HG02885 (cell line): Measurements from ENCODE around the gene NFKB2.

Experiments
- ATAC-seq: cut with Tn5 transposase; IDR thresholded peaks from one replicate; pipeline ENCODE4 v1.9.1; 2021; ENCODE audit warnings: mild to moderate bottlenecking; ENCODE audit not compliant: unreplicated experiment, poor library complexity

NFKB2 gene

GRCh38 chr10:102420714-102421506 is 25.4 kb downstream of the NFKB2 start, which contains the start of gene FBXL15:
FBXL15 (plus strand) TSS chr10:102420836; CDS start chr10:102421130, 294 bp downstream.
- ATAC-seq = peak; percentile 69

- ATAC-seq = no peak
Measured at GRCh38 chr10:102421507-102421756, 25.9 kb downstream of the NFKB2 start.

GRCh38 chr10:102421757-102422512 is 26.4 kb downstream of the NFKB2 start:
- peak; percentile 0 for ATAC-seq

- ATAC-seq = peak; percentile 39
Measured at GRCh38 chr10:102422545-102423129, 27.1 kb downstream of the NFKB2 start.

GRCh38 chr10:102423372-102423968 is 28.0 kb downstream of the NFKB2 start:
- no peak for ATAC-seq

GRCh38 chr10:102424145-102424544 is 28.6 kb downstream of the NFKB2 start:
- ATAC-seq = no peak

- ATAC-seq = no peak
Measured at GRCh38 chr10:102424916-102425315, 29.4 kb downstream of the NFKB2 start.

GRCh38 chr10:102425444-102425843 is 29.9 kb downstream of the NFKB2 start:
- ATAC-seq = no peak

- ATAC-seq = no peak
Measured at GRCh38 chr10:102426803-102427287, 31.3 kb downstream of the NFKB2 start.

- no peak for ATAC-seq
Measured at GRCh38 chr10:102429468-102429867, 34.0 kb downstream of the NFKB2 start.

GRCh38 chr10:102431452-102432124 is 36.1 kb downstream of the NFKB2 start:
- no peak for ATAC-seq

- peak; percentile 90 for ATAC-seq
Measured at GRCh38 chr10:102432162-102432950, 36.9 kb downstream of the NFKB2 start, which contains the start of gene CUEDC2. CUEDC2 (minus strand) TSS chr10:102432574; CDS start chr10:102425188, 7,386 bp downstream.

GRCh38 chr10:102433619-102434046 is 38.1 kb downstream of the NFKB2 start:
- no peak for ATAC-seq

- no peak for ATAC-seq
Measured at GRCh38 chr10:102434394-102435132, 39.1 kb downstream of the NFKB2 start.

GRCh38 chr10:102435133-102435497 is 39.6 kb downstream of the NFKB2 start:
- ATAC-seq = no peak

- no peak for ATAC-seq
Measured at GRCh38 chr10:102435529-102436233, 40.2 kb downstream of the NFKB2 start.

GRCh38 chr10:102436312-102436711 is 40.8 kb downstream of the NFKB2 start:
- ATAC-seq = no peak

GRCh38 chr10:102437515-102437914 is 42.0 kb downstream of the NFKB2 start:
- ATAC-seq = no peak
